Tibial artery (tissue), 4 donors: ENCODE results near the gene STOML3.
A peak's percentile ranks its signal among the peaks of the same experiment; 100 is the strongest.

Source experiments
- DNase-seq, 2 donors: peaks; one replicate each; pipeline ENCODE4 v3.0.0-alpha.2; 2019
- H3K27ac ChIP-seq, 2 donors: fragments of 200-600 bp; sonication (generic) in 1 of 2; 1 replicate in 1 of 2; 2 replicates in 1 of 2; pipeline ENCODE4 v1.5.1; 2018 to 2019; ENCODE audit warnings: mild to moderate bottlenecking in 1 of 2
- H3K27me3 ChIP-seq, 2 donors: fragments of 200-600 bp; sonication (generic) in 1 of 2; one replicate each; pipeline versions ENCODE4 v1.5.1 to v1.6.0; 2016 to 2019
- H3K36me3 ChIP-seq, 3 donors: fragments of 200-600 bp; sonication (generic) in 2 of 3; one replicate each; pipeline ENCODE4 v1.5.1; 2016 to 2019; ENCODE audit warnings: mild to moderate bottlenecking in 2 of 3
- H3K4me1 ChIP-seq, 4 donors: fragments of 200-600 bp; sonication (generic) in 2 of 4; 1 replicate in 3 of 4; 2 replicates in 1 of 4; pipeline ENCODE4 v1.5.1; 2016 to 2019
- H3K4me3 ChIP-seq, 2 donors: fragments of 200-600 bp; sonication (generic) in 1 of 2; 1 replicate in 1 of 2; 2 replicates in 1 of 2; pipeline ENCODE4 v1.5.1; 2018 to 2019; ENCODE audit warnings: mild to moderate bottlenecking in 2 of 2
- H3K9me3 ChIP-seq, 3 donors: fragments of 200-600 bp; sonication (generic) in 1 of 3; one replicate each; pipeline ENCODE4 v1.5.1; 2016 to 2019
- CTCF ChIP-seq, 2 experiments: fragments of 200-600 bp in 1 of 2; fragments of 450-650 bp in 1 of 2; IDR thresholded peaks; one replicate each; pipeline ENCODE4 v1.5.1; 2017 to 2019; ENCODE audit warnings: antibody characterized with exemption in 2 of 2, mild to moderate bottlenecking in 1 of 2, moderate library complexity in 1 of 2
- intact Hi-C: fragments of 100-400 bp; cut with DNase I; formaldehyde crosslinking; loops from one replicate; pipeline ENCODE4 v1.15.0; 2023; ENCODE audit warnings: low total_unique reads

Gene STOML3

DNA sequence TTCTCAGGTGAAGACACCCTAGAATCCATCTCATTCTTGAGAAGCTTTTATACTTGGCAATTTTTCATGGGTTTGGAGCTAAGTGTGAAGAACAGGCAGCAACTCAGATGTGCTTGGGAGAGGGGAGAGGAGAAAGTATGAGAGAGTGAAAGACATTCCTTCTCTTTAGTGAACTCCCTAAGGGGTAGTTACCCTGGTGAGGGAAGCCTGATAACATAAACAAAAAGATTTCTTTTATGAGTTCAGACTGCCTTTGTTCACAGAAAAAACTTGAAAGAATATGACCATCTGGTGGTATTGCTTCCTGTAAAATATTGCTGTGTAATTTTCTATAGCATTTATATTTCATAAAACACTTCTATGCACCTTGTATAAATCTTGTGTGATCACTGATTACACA, at the start of gene STOML3:
Gene STOML3 (minus strand): TSS at position 139 of the 400 bp plus-strand sequence. CDS start 110 bp downstream, at position 29.
- H3K27ac ChIP-seq, result no peak within 1 kb of the TSS
- no peaks in the 10 kb centered on the region for H3K4me1 ChIP-seq
- intact Hi-C loops, result no loop called here
- DNase-seq, result no peak
- H3K36me3 ChIP-seq, result no peaks in the 10 kb centered on the region
- no peak within 1 kb of the TSS for H3K4me3 ChIP-seq
- H3K9me3 ChIP-seq, result no peaks in the 10 kb centered on the region
- no peaks in the 10 kb centered on the region for H3K27me3 ChIP-seq
- no peak for TF ChIP-seq CTCF (IDR thresholded peaks at IDR 0.05)

- no peak for TF ChIP-seq CTCF (IDR thresholded peaks at IDR 0.05)
- peaks cover 0 to 12% (median 7%) of the 10 kb centered on the region in 3 donors for H3K36me3 ChIP-seq
- DNase-seq, result no peak
- intact Hi-C loops, result no loop called here
- no peaks in the 10 kb centered on the region for H3K27me3 ChIP-seq
- peaks cover 0 to 43% (median 19%) of the 10 kb centered on the region in 4 donors for H3K4me1 ChIP-seq
- H3K4me3 ChIP-seq, result no peak overlapping the region
- no peak overlapping the region for H3K27ac ChIP-seq
- H3K9me3 ChIP-seq, result no peaks in the 10 kb centered on the region
These were observed 49.6 kb upstream of the STOML3 start for GRCh38 chr13:39040206-39040605.

DNA sequence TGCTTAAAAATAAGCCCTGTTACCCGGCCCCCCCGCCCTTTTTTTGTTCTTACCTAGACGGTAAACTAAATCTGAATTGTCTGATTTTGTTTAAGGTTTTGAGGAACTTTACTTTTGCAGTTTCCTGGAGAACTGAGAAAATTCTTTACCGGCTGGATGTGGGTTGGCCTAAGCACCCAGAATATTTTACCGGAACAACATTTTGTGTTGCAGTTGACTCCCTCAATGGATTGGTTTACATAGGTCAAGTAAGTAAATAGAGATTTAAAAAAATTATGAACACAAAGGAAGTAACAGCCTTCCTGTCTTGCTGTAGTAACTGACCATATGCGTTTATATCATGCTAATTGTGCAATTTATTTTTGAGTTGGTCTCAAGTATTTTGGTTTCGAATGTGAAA, 48.4 kb upstream of the STOML3 start:
- Histone ChIP-seq H3K27ac (peak overlapping the region; percentile 78 to 84), H3K4me3 (peak overlapping the region; percentile 75 to 92), H3K27me3 (no peaks in the 10 kb centered on the region), H3K9me3 (no peaks in the 10 kb centered on the region), H3K4me1 (peaks cover 0 to 55% (median 26%) of the 10 kb centered on the region in 4 donors), H3K36me3 (peaks cover 0 to 3% (median under 1%) of the 10 kb centered on the region in 3 donors)
- intact Hi-C loops, result no loop called here
- no peak for DNase-seq
- no peak for TF ChIP-seq CTCF (IDR thresholded peaks at IDR 0.05)

DNA sequence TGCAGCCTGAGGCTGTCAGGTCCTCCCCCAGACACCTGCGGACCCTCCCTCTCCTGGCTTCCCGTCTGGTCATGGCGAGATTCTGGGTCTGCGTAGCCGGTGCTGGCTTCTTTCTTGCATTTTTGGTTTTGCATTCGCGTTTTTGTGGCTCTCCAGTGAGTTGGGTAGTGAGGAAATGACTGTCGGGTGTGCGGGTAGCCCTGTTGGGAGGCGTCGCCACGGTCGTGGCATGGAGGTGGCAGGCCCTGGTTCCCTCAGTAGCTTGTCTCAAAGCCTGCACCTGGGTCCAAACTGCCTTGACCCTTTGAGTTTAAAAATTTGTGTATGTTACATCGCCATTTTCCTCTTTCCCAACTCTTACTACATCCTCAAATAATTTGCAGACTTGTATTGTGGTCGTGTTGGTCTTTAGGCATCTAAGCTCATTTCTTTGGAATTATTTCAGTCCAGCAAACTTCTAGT, 48.0 kb upstream of the STOML3 start:
- intact Hi-C loops, result no loop called here
- H3K27ac ChIP-seq, result peak overlapping the region; percentile 78 to 84
- no peaks in the 10 kb centered on the region for H3K9me3 ChIP-seq
- no peaks in the 10 kb centered on the region for H3K27me3 ChIP-seq
- no peak for TF ChIP-seq CTCF (IDR thresholded peaks at IDR 0.05)
- H3K36me3 ChIP-seq, result peaks cover 0 to 3% (median 0%) of the 10 kb centered on the region in 3 donors
- H3K4me1 ChIP-seq, result peaks cover 0 to 56% (median 26%) of the 10 kb centered on the region in 4 donors
- peak overlapping the region; percentile 75 to 92 for H3K4me3 ChIP-seq
- DNase-seq, result no peak

- TF ChIP-seq CTCF (IDR thresholded peaks at IDR 0.05), result peak in 1 of 2 experiments; percentile 45
- Histone ChIP-seq H3K4me1 (peaks cover 0 to 56% (median 26%) of the 10 kb centered on the region in 4 donors), H3K36me3 (no peaks in the 10 kb centered on the region), H3K27ac (peak within 1 kb of the TSS; percentile 78 to 84), H3K9me3 (no peaks in the 10 kb centered on the region), H3K4me3 (peak within 1 kb of the TSS; percentile 75 to 92), H3K27me3 (no peaks in the 10 kb centered on the region)
- intact Hi-C loops, result no loop called here
- peak; percentile 96 for DNase-seq
These were observed 47.4 kb upstream of the STOML3 start, which contains the start of the genes NHLRC3 and PROSER1 for GRCh38 chr13:39037880-39038568. Gene NHLRC3, plus strand, starts transcription at chr13:39038456. Its CDS starts 184 bp downstream, at chr13:39038640. Gene PROSER1, minus strand, starts transcription at chr13:39038089. Its CDS starts 847 bp downstream, at chr13:39037242.
